NCI-H774 (cell line): ENCODE measurements around the gene RNF223.
A peak's percentile ranks its signal among the peaks of the same experiment; 100 is the strongest.
"Not testable (repeated sequence)": the region's sequence is repeated elsewhere in the genome, so short reads cannot be mapped to it uniquely, and the experiment has no call there.

Experiments used
- DNase-seq: peaks from one replicate; lab custom pipeline; 2025; lab: John Stamatoyannopoulos, UW

Gene RNF223

GRCh38 chr1:1087351-1088028 lies 13.4 kb upstream of the RNF223 start:
- no peak for DNase-seq

GRCh38 chr1:1086911-1087341 lies 12.8 kb upstream of the RNF223 start:
- no peak for DNase-seq

- no peak for DNase-seq
Measured at GRCh38 chr1:1085911-1086841, 12.1 kb upstream of the RNF223 start.

GRCh38 chr1:1085171-1085841 lies 11.2 kb upstream of the RNF223 start:
- no peak for DNase-seq

GRCh38 chr1:1084372-1085170 lies 10.5 kb upstream of the RNF223 start:
- DNase-seq: no peak

GRCh38 chr1:1083416-1084371 lies 9.6 kb upstream of the RNF223 start:
- no peak for DNase-seq

GRCh38 chr1:1082776-1083415 lies 8.8 kb upstream of the RNF223 start:
- no peak for DNase-seq

- DNase-seq: no peak
Measured at GRCh38 chr1:1082239-1082775, 8.2 kb upstream of the RNF223 start.

GRCh38 chr1:1081311-1082238 lies 7.5 kb upstream of the RNF223 start:
- no peak for DNase-seq

GRCh38 chr1:1080951-1081310 lies 6.8 kb upstream of the RNF223 start:
- DNase-seq: no peak

GRCh38 chr1:1080122-1080757 lies 6.1 kb upstream of the RNF223 start:
- peak; percentile 17 for DNase-seq

GRCh38 chr1:1079408-1080121 lies 5.5 kb upstream of the RNF223 start:
- DNase-seq: peak; percentile 8

GRCh38 chr1:1077396-1077795 lies 3.3 kb upstream of the RNF223 start:
- DNase-seq: not testable (repeated sequence)

GRCh38 chr1:1075148-1075935 lies 1.2 kb upstream of the RNF223 start:
- DNase-seq: no peak

- DNase-seq: no peak
Measured at GRCh38 chr1:1074631-1075147, 583 bp upstream of the RNF223 start.
